ACC112 (cell line): ENCODE results near the gene THOC5.
"Not testable (repeated sequence)": the region's sequence is repeated elsewhere in the genome, so short reads cannot be mapped to it uniquely, and the experiment has no call there.

Experiments used
- H2AFZ ChIP-seq: fragments of 200-600 bp; sonication (generic); one replicate; pipeline ENCODE4 v1.6.0; 2017; ENCODE audit warnings: antibody characterized with exemption, low read length; ENCODE audit not compliant: unreplicated experiment
- H3K27ac ChIP-seq: fragments of 200-600 bp; sonication (generic); 2 replicates; pipeline ENCODE4 v1.5.1; 2014; ENCODE audit warnings: low read depth, mild to moderate bottlenecking, antibody characterized with exemption, low read length, moderate library complexity
- H3K27me3 ChIP-seq: fragments of 200-600 bp; sonication (generic); 2 replicates; pipeline ENCODE4 v1.6.1; 2014; ENCODE audit warnings: mild to moderate bottlenecking, antibody characterized with exemption, low read length, moderate library complexity, mixed read lengths; ENCODE audit not compliant: insufficient read depth
- H3K36me3 ChIP-seq: fragments of 200-600 bp; sonication (generic); 2 replicates; pipeline ENCODE4 v1.6.1; 2016; ENCODE audit warnings: mild to moderate bottlenecking, antibody characterized with exemption, low read length, moderate library complexity, mixed read lengths; ENCODE audit not compliant: insufficient read depth
- H3K4me1 ChIP-seq: fragments of 200-600 bp; sonication (generic); one replicate; pipeline ENCODE4 v1.6.1; 2016; ENCODE audit warnings: low read length, mixed read lengths; ENCODE audit not compliant: insufficient read depth, unreplicated experiment, control insufficient read depth
- H3K4me3 ChIP-seq: fragments of 200-600 bp; sonication (generic); 2 replicates; pipeline ENCODE4 v1.5.1; 2014; ENCODE audit warnings: mild to moderate bottlenecking, low read depth, low read length
- H3K79me2 ChIP-seq: fragments of 200-600 bp; sonication (generic); one replicate; pipeline ENCODE4 v1.6.0; 2016; ENCODE audit warnings: low read length; ENCODE audit not compliant: control insufficient read depth, unreplicated experiment, insufficient read depth

THOC5 gene

GRCh38 chr22:29509815-29510214 lies 43.7 kb downstream of the THOC5 start:
- Histone ChIP-seq H2AFZ (no peak overlapping the region), H3K27ac (no peak overlapping the region), H3K27me3 (no peaks in the 10 kb centered on the region), H3K36me3 (no peaks in the 10 kb centered on the region), H3K4me1 (no peaks in the 10 kb centered on the region), H3K4me3 (no peak overlapping the region), H3K79me2 (no peaks in the 10 kb centered on the region)

GRCh38 chr22:29509298-29509697 lies 44.3 kb downstream of the THOC5 start:
- no peak overlapping the region for H3K4me3 ChIP-seq
- H3K27ac ChIP-seq: no peak overlapping the region
- H3K79me2 ChIP-seq: no peaks in the 10 kb centered on the region
- no peak overlapping the region for H2AFZ ChIP-seq
- H3K4me1 ChIP-seq: no peaks in the 10 kb centered on the region
- H3K27me3 ChIP-seq: no peaks in the 10 kb centered on the region
- H3K36me3 ChIP-seq: no peaks in the 10 kb centered on the region

- peaks cover 4% of the 10 kb centered on the region for H3K4me1 ChIP-seq
- H3K4me3 ChIP-seq: no peak overlapping the region
- no peaks in the 10 kb centered on the region for H3K79me2 ChIP-seq
- no peaks in the 10 kb centered on the region for H3K36me3 ChIP-seq
- H3K27me3 ChIP-seq: no peaks in the 10 kb centered on the region
- no peak overlapping the region for H2AFZ ChIP-seq
- H3K27ac ChIP-seq: no peak overlapping the region
Measured at GRCh38 chr22:29503811-29504372, 49.7 kb downstream of the THOC5 start.

GRCh38 chr22:29499852-29500251 lies 53.7 kb downstream of the THOC5 start:
- no peaks in the 10 kb centered on the region for H3K36me3 ChIP-seq
- no peak overlapping the region for H3K4me3 ChIP-seq
- H2AFZ ChIP-seq: no peak overlapping the region
- no peak overlapping the region for H3K27ac ChIP-seq
- H3K79me2 ChIP-seq: no peaks in the 10 kb centered on the region
- H3K27me3 ChIP-seq: no peaks in the 10 kb centered on the region
- peaks cover 4% of the 10 kb centered on the region for H3K4me1 ChIP-seq

- Histone ChIP-seq H3K36me3 (no peaks in the 10 kb centered on the region), H3K27me3 (no peaks in the 10 kb centered on the region), H3K79me2 (no peaks in the 10 kb centered on the region), H3K27ac (no peak overlapping the region), H3K4me3 (no peak overlapping the region), H2AFZ (no peak overlapping the region), H3K4me1 (no peaks in the 10 kb centered on the region)
Measured at GRCh38 chr22:29493636-29494035, 59.9 kb downstream of the THOC5 start.

GRCh38 chr22:29491012-29491411 lies 62.5 kb downstream of the THOC5 start:
- Histone ChIP-seq H3K36me3 (no peaks in the 10 kb centered on the region), H3K27me3 (no peaks in the 10 kb centered on the region), H2AFZ (no peak overlapping the region), H3K4me1 (no peaks in the 10 kb centered on the region), H3K27ac (no peak overlapping the region), H3K4me3 (no peak overlapping the region), H3K79me2 (no peaks in the 10 kb centered on the region)

GRCh38 chr22:29489127-29489780 lies 64.3 kb downstream of the THOC5 start:
- not testable (repeated sequence) for H3K27ac ChIP-seq, H2AFZ ChIP-seq

GRCh38 chr22:29487426-29487986 lies 66.1 kb downstream of the THOC5 start:
- Histone ChIP-seq H3K27ac (no peak overlapping the region), H3K36me3 (no peaks in the 10 kb centered on the region), H3K79me2 (no peaks in the 10 kb centered on the region), H3K4me1 (no peaks in the 10 kb centered on the region), H3K4me3 (no peak overlapping the region), H2AFZ (no peak overlapping the region), H3K27me3 (no peaks in the 10 kb centered on the region)

More at GRCh38 chr22:29489127-29489780, 64.3 kb downstream of the THOC5 start:
- H3K4me1 ChIP-seq, H3K4me3 ChIP-seq, H3K79me2 ChIP-seq, H3K27me3 ChIP-seq, H3K36me3 ChIP-seq: not testable (repeated sequence)

- Histone ChIP-seq H3K36me3 (no peaks in the 10 kb centered on the region), H3K4me1 (peaks cover 5% of the 10 kb centered on the region), H2AFZ (no peak overlapping the region), H3K27me3 (peaks cover under 1% of the 10 kb centered on the region; the same call in 1 of the 2 replicates), H3K4me3 (no peak overlapping the region), H3K27ac (no peak overlapping the region), H3K79me2 (no peaks in the 10 kb centered on the region)
Measured at GRCh38 chr22:29485448-29485847, 68.1 kb downstream of the THOC5 start.

- Histone ChIP-seq H3K79me2 (no peaks in the 10 kb centered on the region), H3K4me1 (peaks cover 5% of the 10 kb centered on the region), H3K4me3 (no peak overlapping the region), H3K36me3 (no peaks in the 10 kb centered on the region), H2AFZ (no peak overlapping the region), H3K27ac (no peak overlapping the region), H3K27me3 (peaks cover 9% of the 10 kb centered on the region; the same call in 1 of the 2 replicates)
Measured at GRCh38 chr22:29484642-29485041, 68.9 kb downstream of the THOC5 start.

- no peak overlapping the region for H3K4me3 ChIP-seq
- peaks cover 8% of the 10 kb centered on the region for H3K4me1 ChIP-seq
- H3K27ac ChIP-seq: no peak overlapping the region
- no peak overlapping the region for H2AFZ ChIP-seq
- peaks cover 9% of the 10 kb centered on the region; the same call in 1 of the 2 replicates for H3K27me3 ChIP-seq
- H3K36me3 ChIP-seq: no peaks in the 10 kb centered on the region
- no peaks in the 10 kb centered on the region for H3K79me2 ChIP-seq
Measured at GRCh38 chr22:29483254-29483653, 70.3 kb downstream of the THOC5 start.
